Peyer's patch (tissue), 4 donors: ENCODE measurements around the gene FITM2.

Experiments
- POLR2A ChIP-seq, 2 donors: fragments of 450-650 bp; IDR thresholded peaks; one replicate each; pipeline ENCODE4 v1.5.1; 2017; ENCODE audit warnings: antibody characterized with exemption in 2 of 2, mild to moderate bottlenecking in 2 of 2, moderate library complexity in 2 of 2
- TF ChIP-seq, protein P1 (sequence below), 6 experiments: fragments of 450-650 bp in 4 of 6; fragments of 200-600 bp in 2 of 6; sonication (generic) in 1 of 6; IDR thresholded peaks; one replicate each; pipeline ENCODE4 v1.5.1; 2017 to 2019; ENCODE audit warnings: antibody characterized with exemption in 6 of 6, mild to moderate bottlenecking in 3 of 6, moderate library complexity in 1 of 6

GRCh38 chr20:44328428-44328827, 17.4 kb upstream of the FITM2 start:
- TF ChIP-seq, protein P1, sequence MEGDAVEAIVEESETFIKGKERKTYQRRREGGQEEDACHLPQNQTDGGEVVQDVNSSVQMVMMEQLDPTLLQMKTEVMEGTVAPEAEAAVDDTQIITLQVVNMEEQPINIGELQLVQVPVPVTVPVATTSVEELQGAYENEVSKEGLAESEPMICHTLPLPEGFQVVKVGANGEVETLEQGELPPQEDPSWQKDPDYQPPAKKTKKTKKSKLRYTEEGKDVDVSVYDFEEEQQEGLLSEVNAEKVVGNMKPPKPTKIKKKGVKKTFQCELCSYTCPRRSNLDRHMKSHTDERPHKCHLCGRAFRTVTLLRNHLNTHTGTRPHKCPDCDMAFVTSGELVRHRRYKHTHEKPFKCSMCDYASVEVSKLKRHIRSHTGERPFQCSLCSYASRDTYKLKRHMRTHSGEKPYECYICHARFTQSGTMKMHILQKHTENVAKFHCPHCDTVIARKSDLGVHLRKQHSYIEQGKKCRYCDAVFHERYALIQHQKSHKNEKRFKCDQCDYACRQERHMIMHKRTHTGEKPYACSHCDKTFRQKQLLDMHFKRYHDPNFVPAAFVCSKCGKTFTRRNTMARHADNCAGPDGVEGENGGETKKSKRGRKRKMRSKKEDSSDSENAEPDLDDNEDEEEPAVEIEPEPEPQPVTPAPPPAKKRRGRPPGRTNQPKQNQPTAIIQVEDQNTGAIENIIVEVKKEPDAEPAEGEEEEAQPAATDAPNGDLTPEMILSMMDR (IDR thresholded peaks at IDR 0.05): no peak
- no peak for TF ChIP-seq POLR2A (IDR thresholded peaks at IDR 0.05)
